ENCODE data around the gene ALB.

The ALB gene

GRCh38 chr4:73432169-73433000 lies 28.3 kb downstream of the ALB start:
- Mint-ChIP-seq H3K27me3 (peaks cover 3% of the 10 kb centered on the region), H3K4me3 (no peak overlapping the region), H3K36me3 (ENCODE audit: low read depth) (no peaks in the 10 kb centered on the region), H3K4me1 (no peaks in the 10 kb centered on the region), H3K9me3 (no peaks in the 10 kb centered on the region), H3K27ac (no peak overlapping the region)
- no peak for DNase-seq
- ATAC-seq: no peak

GRCh38 chr4:73433140-73433539 lies 29.1 kb downstream of the ALB start:
- Mint-ChIP-seq H3K4me3 (no peak overlapping the region), H3K36me3 (ENCODE audit: low read depth) (no peaks in the 10 kb centered on the region), H3K27me3 (peaks cover 3% of the 10 kb centered on the region), H3K4me1 (no peaks in the 10 kb centered on the region), H3K27ac (no peak overlapping the region), H3K9me3 (no peaks in the 10 kb centered on the region)
- ATAC-seq (no peak), DNase-seq (no peak)

- Mint-ChIP-seq H3K27ac (no peak overlapping the region), H3K9me3 (no peaks in the 10 kb centered on the region), H3K4me1 (no peaks in the 10 kb centered on the region), H3K4me3 (no peak overlapping the region), H3K36me3 (ENCODE audit: low read depth) (no peaks in the 10 kb centered on the region), H3K27me3 (no peaks in the 10 kb centered on the region)
- DNase-seq (no peak), ATAC-seq (no peak)
Observed at GRCh38 chr4:73434311-73434710, 30.2 kb downstream of the ALB start.

DNA sequence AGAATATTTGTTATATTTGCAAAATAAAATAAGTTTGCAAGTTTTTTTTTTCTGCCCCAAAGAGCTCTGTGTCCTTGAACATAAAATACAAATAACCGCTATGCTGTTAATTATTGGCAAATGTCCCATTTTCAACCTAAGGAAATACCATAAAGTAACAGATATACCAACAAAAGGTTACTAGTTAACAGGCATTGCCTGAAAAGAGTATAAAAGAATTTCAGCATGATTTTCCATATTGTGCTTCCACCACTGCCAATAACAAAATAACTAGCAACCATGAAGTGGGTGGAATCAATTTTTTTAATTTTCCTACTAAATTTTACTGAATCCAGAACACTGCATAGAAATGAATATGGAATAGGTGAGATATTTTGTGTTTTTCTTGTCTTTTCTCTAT lies 31.9 kb downstream of the ALB start, which contains the start of gene AFP:
Gene AFP (plus strand): TSS at position 238 of the 400 bp plus-strand sequence. CDS start 42 bp downstream, at position 280.
- H3K4me3 Mint-ChIP-seq: no peak within 1 kb of the TSS
- no peaks in the 10 kb centered on the region for H3K4me1 Mint-ChIP-seq
- DNase-seq (no peak), ATAC-seq (no peak)
- no peak within 1 kb of the TSS for H3K27ac Mint-ChIP-seq
- no peaks in the 10 kb centered on the region for H3K9me3 Mint-ChIP-seq
- no peaks in the 10 kb centered on the region for H3K27me3 Mint-ChIP-seq
- no peaks in the 10 kb centered on the region for H3K36me3 Mint-ChIP-seq (ENCODE audit: low read depth)

DNA sequence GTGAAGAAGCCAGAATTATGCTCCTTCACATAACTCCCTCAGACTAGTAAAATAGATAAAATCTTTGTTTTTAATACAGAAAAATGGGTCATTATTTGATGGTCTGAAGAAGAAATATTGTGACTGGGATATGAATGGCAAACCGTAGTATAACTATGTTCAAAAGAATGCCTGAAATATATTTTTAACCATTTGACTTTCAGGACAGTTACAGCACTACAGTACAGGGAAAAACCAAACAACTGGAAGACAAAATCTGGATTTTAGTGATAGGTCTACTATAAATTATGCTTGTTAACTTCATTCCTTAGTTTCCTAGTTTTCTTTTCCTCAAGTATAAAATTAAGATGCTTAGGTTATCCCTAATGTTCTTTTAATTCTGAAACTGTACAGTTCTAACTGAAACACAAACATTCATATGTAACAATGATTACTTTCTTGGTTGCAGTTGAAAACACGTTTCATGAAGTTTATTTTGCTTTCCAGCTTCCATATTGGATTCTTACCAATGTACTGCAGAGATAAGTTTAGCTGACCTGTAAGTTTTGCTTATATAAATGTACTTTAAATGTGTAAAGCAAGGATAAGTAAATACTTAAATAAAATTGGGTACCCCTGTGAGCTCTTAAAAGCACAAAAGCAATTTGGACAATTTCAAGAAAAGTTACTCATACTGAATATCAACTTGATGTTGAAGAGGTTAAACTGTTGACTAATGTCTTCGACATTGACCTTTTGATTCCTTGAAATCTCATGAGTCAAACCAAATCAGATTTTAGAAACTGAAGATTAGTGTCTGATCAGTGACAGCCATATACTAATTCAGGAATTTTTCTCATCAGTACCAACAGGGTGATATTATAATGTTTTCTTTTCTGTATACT lies 32.8 kb downstream of the ALB start:
- Mint-ChIP-seq H3K4me1 (no peaks in the 10 kb centered on the region), H3K36me3 (ENCODE audit: low read depth) (no peaks in the 10 kb centered on the region), H3K27ac (no peak overlapping the region), H3K27me3 (peaks cover 2% of the 10 kb centered on the region), H3K4me3 (no peak overlapping the region), H3K9me3 (no peaks in the 10 kb centered on the region)
- no peak for DNase-seq
- ATAC-seq: no peak

- no peak overlapping the region for H3K27ac Mint-ChIP-seq
- H3K9me3 Mint-ChIP-seq: no peaks in the 10 kb centered on the region
- ATAC-seq (no peak), DNase-seq (no peak)
- H3K4me3 Mint-ChIP-seq: no peak overlapping the region
- H3K4me1 Mint-ChIP-seq: no peaks in the 10 kb centered on the region
- H3K27me3 Mint-ChIP-seq: peaks cover 2% of the 10 kb centered on the region
- no peaks in the 10 kb centered on the region for H3K36me3 Mint-ChIP-seq (ENCODE audit: low read depth)
Observed at GRCh38 chr4:73437558-73437956, 33.5 kb downstream of the ALB start.

GRCh38 chr4:73438048-73438447 lies 34.0 kb downstream of the ALB start:
- Mint-ChIP-seq H3K4me1 (no peaks in the 10 kb centered on the region), H3K27ac (no peak overlapping the region), H3K36me3 (ENCODE audit: low read depth) (no peaks in the 10 kb centered on the region), H3K27me3 (peaks cover 2% of the 10 kb centered on the region), H3K4me3 (no peak overlapping the region), H3K9me3 (no peaks in the 10 kb centered on the region)
- ATAC-seq (no peak), DNase-seq (no peak)

GRCh38 chr4:73438582-73439215 lies 34.6 kb downstream of the ALB start:
- Mint-ChIP-seq H3K4me1 (no peaks in the 10 kb centered on the region), H3K27ac (no peak overlapping the region), H3K4me3 (no peak overlapping the region), H3K36me3 (ENCODE audit: low read depth) (no peaks in the 10 kb centered on the region), H3K27me3 (peaks cover 2% of the 10 kb centered on the region), H3K9me3 (no peaks in the 10 kb centered on the region)
- no peak for DNase-seq
- ATAC-seq: no peak

- Mint-ChIP-seq H3K9me3 (no peaks in the 10 kb centered on the region), H3K36me3 (ENCODE audit: low read depth) (no peaks in the 10 kb centered on the region), H3K4me3 (no peak overlapping the region), H3K4me1 (no peaks in the 10 kb centered on the region), H3K27ac (no peak overlapping the region), H3K27me3 (peaks cover 2% of the 10 kb centered on the region)
- DNase-seq: no peak
- ATAC-seq: no peak
Observed at GRCh38 chr4:73439445-73439844, 35.4 kb downstream of the ALB start.

DNA sequence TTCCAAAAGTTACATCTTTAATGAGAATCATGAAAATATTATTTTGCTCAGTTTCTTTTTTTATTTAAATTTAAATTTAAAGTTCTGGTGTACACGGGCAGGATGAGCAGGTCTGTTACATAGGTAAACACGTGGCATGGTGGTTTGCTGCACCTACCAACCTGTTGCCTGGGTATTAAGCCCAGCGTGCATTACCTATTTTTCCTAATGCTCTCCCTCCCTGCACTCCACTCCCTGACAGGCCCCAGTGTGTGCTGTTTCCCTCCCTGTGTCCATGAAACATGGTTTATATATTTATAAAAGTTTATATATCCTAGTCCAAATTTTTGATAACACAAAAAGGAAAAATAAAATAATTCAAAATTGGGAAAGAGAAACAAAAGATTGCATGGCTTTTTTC lies 35.9 kb downstream of the ALB start:
- ATAC-seq: no peak
- no peaks in the 10 kb centered on the region for H3K4me1 Mint-ChIP-seq
- H3K36me3 Mint-ChIP-seq (ENCODE audit: low read depth): no peaks in the 10 kb centered on the region

DNA sequence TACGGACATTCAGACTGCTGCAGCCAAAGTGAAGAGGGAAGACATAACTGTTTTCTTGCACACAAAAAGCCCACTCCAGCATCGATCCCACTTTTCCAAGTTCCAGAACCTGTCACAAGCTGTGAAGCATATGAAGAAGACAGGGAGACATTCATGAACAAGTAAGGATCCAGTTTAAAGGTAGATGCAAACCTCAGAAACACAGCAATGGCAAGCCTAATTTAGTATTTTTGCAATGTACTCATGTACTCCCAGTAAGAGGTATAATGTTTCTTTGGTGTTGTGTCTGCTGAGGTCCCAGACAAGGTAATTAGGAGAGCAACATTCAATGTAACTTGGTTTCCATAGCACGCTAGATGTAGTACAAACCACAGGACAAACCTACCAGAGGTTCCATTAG lies 36.6 kb downstream of the ALB start:
- Mint-ChIP-seq H3K4me3 (no peak overlapping the region), H3K9me3 (no peaks in the 10 kb centered on the region), H3K27me3 (peaks cover 3% of the 10 kb centered on the region), H3K4me1 (no peaks in the 10 kb centered on the region), H3K36me3 (ENCODE audit: low read depth) (no peaks in the 10 kb centered on the region), H3K27ac (no peak overlapping the region)
- no peak for DNase-seq
- ATAC-seq: no peak

More for the DNA sequence above, 35.9 kb downstream of the ALB start:
- no peak for DNase-seq
- H3K4me3 Mint-ChIP-seq: no peak overlapping the region
- no peaks in the 10 kb centered on the region for H3K9me3 Mint-ChIP-seq
- H3K27me3 Mint-ChIP-seq: peaks cover 3% of the 10 kb centered on the region
- no peak overlapping the region for H3K27ac Mint-ChIP-seq

DNA sequence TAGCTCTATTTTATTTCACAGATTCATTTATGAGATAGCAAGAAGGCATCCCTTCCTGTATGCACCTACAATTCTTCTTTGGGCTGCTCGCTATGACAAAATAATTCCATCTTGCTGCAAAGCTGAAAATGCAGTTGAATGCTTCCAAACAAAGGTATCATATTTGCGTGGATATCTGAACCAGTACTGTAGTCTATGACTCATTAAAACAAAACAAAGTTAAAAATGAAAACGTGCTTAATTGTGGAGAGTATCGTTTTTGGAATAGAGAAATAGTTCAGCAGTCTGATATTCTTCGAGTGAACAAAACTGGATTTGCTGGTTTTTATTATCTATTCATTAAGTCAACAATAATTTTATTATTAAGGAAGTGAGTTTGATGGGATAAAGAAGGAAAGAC lies 38.2 kb downstream of the ALB start:
- no peaks in the 10 kb centered on the region for H3K9me3 Mint-ChIP-seq
- no peaks in the 10 kb centered on the region for H3K4me1 Mint-ChIP-seq
- no peaks in the 10 kb centered on the region for H3K36me3 Mint-ChIP-seq (ENCODE audit: low read depth)
- no peak for ATAC-seq
- H3K4me3 Mint-ChIP-seq: no peak overlapping the region
- H3K27me3 Mint-ChIP-seq: peaks cover 5% of the 10 kb centered on the region
- DNase-seq: no peak
- H3K27ac Mint-ChIP-seq: no peak overlapping the region

DNA sequence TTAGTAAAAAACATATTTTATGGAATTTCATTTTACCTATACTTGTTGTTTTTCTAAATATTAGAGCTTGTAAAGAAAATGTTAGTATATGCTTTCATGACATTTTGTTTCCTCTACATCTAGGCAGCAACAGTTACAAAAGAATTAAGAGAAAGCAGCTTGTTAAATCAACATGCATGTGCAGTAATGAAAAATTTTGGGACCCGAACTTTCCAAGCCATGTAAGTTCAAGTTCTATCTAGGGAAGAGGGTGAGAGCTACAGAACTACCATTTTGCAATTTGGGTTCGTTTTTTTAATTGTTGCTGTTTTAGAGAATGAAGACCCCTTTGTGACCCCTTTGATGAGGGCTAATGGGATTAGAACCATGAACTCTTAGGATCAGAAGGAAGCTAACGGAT lies 39.1 kb downstream of the ALB start:
- ATAC-seq: no peak
- H3K9me3 Mint-ChIP-seq: no peaks in the 10 kb centered on the region
- no peaks in the 10 kb centered on the region for H3K4me1 Mint-ChIP-seq
- H3K27me3 Mint-ChIP-seq: peaks cover 8% of the 10 kb centered on the region
- DNase-seq: no peak
- H3K4me3 Mint-ChIP-seq: no peak overlapping the region
- H3K36me3 Mint-ChIP-seq (ENCODE audit: low read depth): no peaks in the 10 kb centered on the region
- H3K27ac Mint-ChIP-seq: no peak overlapping the region

GRCh38 chr4:73445383-73446335 lies 41.6 kb downstream of the ALB start:
- H3K27ac Mint-ChIP-seq: no peak overlapping the region
- no peaks in the 10 kb centered on the region for H3K36me3 Mint-ChIP-seq (ENCODE audit: low read depth)
- no peaks in the 10 kb centered on the region for H3K9me3 Mint-ChIP-seq
- no peak for ATAC-seq
- no peak for DNase-seq
- H3K27me3 Mint-ChIP-seq: peaks cover 8% of the 10 kb centered on the region
- no peaks in the 10 kb centered on the region for H3K4me1 Mint-ChIP-seq
- H3K4me3 Mint-ChIP-seq: no peak overlapping the region
